ENCODE results near the gene ALKBH7. TPM values are rescaled to one million over a fixed set of nuclear protein-coding genes. Genes with fewer than 3 reads are reported as not detected.

Gene ALKBH7
- total RNA-seq, 2 experiments from 2014 or later = 75.3 to 78.7 TPM

DNA sequence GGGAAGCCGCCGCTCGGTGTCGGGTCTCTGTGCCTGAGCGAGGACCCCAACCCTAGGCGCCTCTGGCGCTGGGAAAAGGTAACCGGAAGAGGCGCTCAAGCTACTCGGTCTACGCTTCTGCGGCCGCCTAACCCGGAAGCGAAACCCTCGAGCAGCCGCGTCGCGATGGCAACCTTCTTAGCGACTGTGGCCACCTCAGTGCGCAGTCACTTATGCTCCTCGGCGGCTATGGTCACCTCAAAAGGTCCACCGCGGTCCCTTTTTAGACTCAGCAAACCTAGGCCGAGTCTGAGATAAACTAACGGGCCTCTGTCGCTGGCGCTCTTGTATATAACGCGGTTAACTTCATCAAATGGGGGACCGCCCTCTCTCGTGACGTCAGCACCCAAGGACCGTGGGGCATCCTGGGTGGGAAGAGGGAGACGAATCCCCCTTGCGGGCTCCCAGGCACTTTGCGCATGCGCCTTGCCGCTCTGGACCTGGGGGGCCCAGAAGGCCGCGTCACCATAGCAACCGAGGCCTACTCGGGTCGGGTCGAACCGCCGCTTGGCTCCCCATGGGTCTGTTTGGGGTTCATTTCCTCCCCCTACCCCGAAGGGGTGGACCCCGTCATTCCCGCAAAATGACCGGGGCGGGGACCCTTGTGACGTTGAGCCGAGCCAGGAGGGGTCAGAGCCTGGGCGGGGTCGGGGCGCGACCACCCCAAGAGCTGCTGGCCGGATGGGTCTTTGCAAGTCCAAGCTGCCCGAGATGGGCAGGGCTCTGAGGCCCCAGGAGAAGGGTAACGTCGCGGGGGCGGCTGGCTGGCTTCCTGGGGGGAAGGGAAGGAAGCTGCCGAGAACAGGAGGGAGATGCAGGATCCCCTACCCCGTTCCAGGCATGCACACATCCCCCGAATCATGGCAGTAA, 20.7 kb downstream of the ALKBH7 start, which contains the start of gene GTF2F1:
TSS of gene GTF2F1 (minus strand) at position 91 of the 909 bp plus-strand sequence. CDS start 169 bp downstream, outside the sequence.
- H3K4me3 Mint-ChIP-seq = peak within 1 kb of the TSS; percentile 97
- ATAC-seq (ENCODE audit: poor library complexity) = peak; percentile 81
- peak; percentile 88 to 97 (median 90) for DNase-seq
- peaks cover 29% of the 10 kb centered on the region for H3K4me1 Mint-ChIP-seq (ENCODE audit: low read depth)
- no peaks in the 10 kb centered on the region for H3K27me3 ChIP-seq (ENCODE audit: control insufficient read depth in 1 of 2, insufficient read depth in 2 of 2, low read length in 2 of 2)
- POLR2A ChIA-PET = interaction anchor here (0.7 to 3.4 kb wide), 5 partner anchors 19 to 498 kb away, joined by 3 to 29 read pairs (median 21); partner anchors contain the start of genes ALKBH7, CLPP and KHSRP
- intact Hi-C loops (cut with DNase I, micrococcal nuclease) = loop anchor here (1.0 to 10.0 kb wide), 9 partner anchors 20 to 195 kb away; partner anchors contain the start of genes ALKBH7 (in 1 of the 2), CLPP (in 1 of the 2), KHSRP (in 1 of the 2) and TUBB4A (in 1 of the 2)
- H3K4me1 ChIP-seq (ENCODE audit: insufficient read depth, low read length) = peaks cover 29% of the 10 kb centered on the region
- peak within 1 kb of the TSS; percentile 99 for H3K27ac Mint-ChIP-seq
- CTCF ChIA-PET = no interaction called here
- H3K36me3 ChIP-seq (ENCODE audit: insufficient read depth, low read length) = peaks cover 25% of the 10 kb centered on the region
- no peaks in the 10 kb centered on the region for H3K9me3 Mint-ChIP-seq
- H3K9me3 ChIP-seq (ENCODE audit: control insufficient read depth in 1 of 2, insufficient read depth in 1 of 2, low read length in 2 of 2) = no peaks in the 10 kb centered on the region
- peak within 1 kb of the TSS; percentile 78 for H3K4me3 ChIP-seq (ENCODE audit: low read length)
- H3K36me3 Mint-ChIP-seq (ENCODE audit: low read depth) = peaks cover 49% of the 10 kb centered on the region
- H3K27me3 Mint-ChIP-seq = no peaks in the 10 kb centered on the region
- H3K27ac ChIP-seq (ENCODE audit: low read depth in 1 of 2, low read length in 2 of 2) = peak within 1 kb of the TSS; percentile 89 to 98
- TF ChIP-seq, protein P1, sequence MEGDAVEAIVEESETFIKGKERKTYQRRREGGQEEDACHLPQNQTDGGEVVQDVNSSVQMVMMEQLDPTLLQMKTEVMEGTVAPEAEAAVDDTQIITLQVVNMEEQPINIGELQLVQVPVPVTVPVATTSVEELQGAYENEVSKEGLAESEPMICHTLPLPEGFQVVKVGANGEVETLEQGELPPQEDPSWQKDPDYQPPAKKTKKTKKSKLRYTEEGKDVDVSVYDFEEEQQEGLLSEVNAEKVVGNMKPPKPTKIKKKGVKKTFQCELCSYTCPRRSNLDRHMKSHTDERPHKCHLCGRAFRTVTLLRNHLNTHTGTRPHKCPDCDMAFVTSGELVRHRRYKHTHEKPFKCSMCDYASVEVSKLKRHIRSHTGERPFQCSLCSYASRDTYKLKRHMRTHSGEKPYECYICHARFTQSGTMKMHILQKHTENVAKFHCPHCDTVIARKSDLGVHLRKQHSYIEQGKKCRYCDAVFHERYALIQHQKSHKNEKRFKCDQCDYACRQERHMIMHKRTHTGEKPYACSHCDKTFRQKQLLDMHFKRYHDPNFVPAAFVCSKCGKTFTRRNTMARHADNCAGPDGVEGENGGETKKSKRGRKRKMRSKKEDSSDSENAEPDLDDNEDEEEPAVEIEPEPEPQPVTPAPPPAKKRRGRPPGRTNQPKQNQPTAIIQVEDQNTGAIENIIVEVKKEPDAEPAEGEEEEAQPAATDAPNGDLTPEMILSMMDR (IDR thresholded peaks at IDR 0.05) = no peak

DNA sequence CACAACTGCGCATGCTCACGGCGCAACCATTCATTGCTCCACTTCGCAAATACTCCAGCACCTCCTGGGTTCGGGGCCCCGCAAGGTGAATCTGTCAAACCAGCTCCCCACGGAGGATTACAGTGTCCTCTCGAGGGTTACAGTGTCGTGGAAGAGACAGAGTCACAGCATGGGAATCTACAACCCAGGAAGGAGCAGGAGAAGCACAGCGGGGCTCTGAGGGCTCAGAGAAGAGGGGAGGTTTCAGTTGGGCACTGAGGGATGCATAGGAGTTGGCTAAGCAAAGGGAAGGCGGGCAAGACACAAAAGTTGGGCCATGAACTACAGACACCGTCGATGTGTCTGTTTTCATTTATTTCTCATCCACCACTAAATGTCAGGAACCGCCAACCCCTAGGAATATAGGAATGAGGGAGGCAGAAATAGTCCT, 21.4 kb downstream of the ALKBH7 start:
- H3K27me3 Mint-ChIP-seq = no peaks in the 10 kb centered on the region
- H3K9me3 Mint-ChIP-seq = no peaks in the 10 kb centered on the region
- H3K4me1 Mint-ChIP-seq (ENCODE audit: low read depth) = peaks cover 29% of the 10 kb centered on the region
- peak overlapping the region; percentile 97 for H3K4me3 Mint-ChIP-seq
- ChIA-PET POLR2A (interaction anchor here (2.6 to 3.4 kb wide), 3 partner anchors 22 to 32 kb away, joined by 21 to 29 read pairs (median 27); partner anchors contain the start of genes ALKBH7, CLPP and KHSRP), CTCF (no interaction called here)
- peak overlapping the region; percentile 78 for H3K4me3 ChIP-seq (ENCODE audit: low read length)
- no peaks in the 10 kb centered on the region for H3K27me3 ChIP-seq (ENCODE audit: control insufficient read depth in 1 of 2, insufficient read depth in 2 of 2, low read length in 2 of 2)
- no peaks in the 10 kb centered on the region for H3K9me3 ChIP-seq (ENCODE audit: control insufficient read depth in 1 of 2, insufficient read depth in 1 of 2, low read length in 2 of 2)
- ATAC-seq (ENCODE audit: poor library complexity) (no peak), DNase-seq (peak in 8 of 14 experiments; percentile 61 to 89 (median 68))
- H3K27ac ChIP-seq (ENCODE audit: low read depth in 1 of 2, low read length in 2 of 2) = peak overlapping the region; percentile 89 to 98
- TF ChIP-seq, protein P1 (IDR thresholded peaks at IDR 0.05) = no peak
- peaks cover 29% of the 10 kb centered on the region for H3K4me1 ChIP-seq (ENCODE audit: insufficient read depth, low read length)
- peak overlapping the region; percentile 99 for H3K27ac Mint-ChIP-seq
- intact Hi-C loops (cut with DNase I, micrococcal nuclease) = loop anchor here (1.0 to 10.0 kb wide), 9 partner anchors 21 to 195 kb away; partner anchors contain the start of genes ALKBH7 (in 1 of the 2), CLPP (in 1 of the 2), KHSRP (in 1 of the 2) and TUBB4A (in 1 of the 2)
- peaks cover 42% of the 10 kb centered on the region for H3K36me3 Mint-ChIP-seq (ENCODE audit: low read depth)
- H3K36me3 ChIP-seq (ENCODE audit: insufficient read depth, low read length) = peaks cover 20% of the 10 kb centered on the region

DNA sequence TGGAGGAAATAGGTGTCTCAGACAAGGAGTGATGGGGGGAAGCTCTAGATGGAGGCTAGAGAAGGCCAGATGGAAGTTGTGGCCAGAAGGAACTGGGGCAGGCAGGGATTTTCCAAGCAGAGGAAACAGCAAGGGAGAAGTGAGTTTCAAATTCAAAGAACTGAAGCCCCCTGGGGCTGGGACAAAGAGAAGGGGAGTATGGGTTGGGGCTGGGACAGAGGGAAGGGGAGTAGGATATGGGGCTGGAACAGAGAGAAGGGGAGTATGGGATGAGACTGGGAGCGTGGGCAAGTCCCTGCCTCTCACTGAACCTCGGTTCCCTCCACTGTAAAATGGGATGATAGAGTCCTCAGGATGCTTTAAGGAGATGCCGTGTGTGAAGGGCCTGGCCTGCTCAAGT, 22.2 kb downstream of the ALKBH7 start:
- ATAC-seq (ENCODE audit: poor library complexity) = no peak
- Histone ChIP-seq H3K4me3 (ENCODE audit: low read length) (no peak overlapping the region), H3K4me1 (ENCODE audit: insufficient read depth, low read length) (peaks cover 29% of the 10 kb centered on the region), H3K27me3 (ENCODE audit: control insufficient read depth in 1 of 2, insufficient read depth in 2 of 2, low read length in 2 of 2) (no peaks in the 10 kb centered on the region), H3K36me3 (ENCODE audit: insufficient read depth, low read length) (peaks cover 12% of the 10 kb centered on the region), H3K27ac (ENCODE audit: low read depth in 1 of 2, low read length in 2 of 2) (no peak overlapping the region), H3K9me3 (ENCODE audit: control insufficient read depth in 1 of 2, insufficient read depth in 1 of 2, low read length in 2 of 2) (no peaks in the 10 kb centered on the region)
- Mint-ChIP-seq H3K27me3 (no peaks in the 10 kb centered on the region), H3K9me3 (no peaks in the 10 kb centered on the region), H3K4me3 (peak overlapping the region; percentile 97), H3K4me1 (ENCODE audit: low read depth) (peaks cover 29% of the 10 kb centered on the region), H3K27ac (peak overlapping the region; percentile 99), H3K36me3 (ENCODE audit: low read depth) (peaks cover 36% of the 10 kb centered on the region)
- no peak for DNase-seq
- TF ChIP-seq, protein P1 (IDR thresholded peaks at IDR 0.05) = no peak
- intact Hi-C loops (cut with DNase I, micrococcal nuclease) = loop anchor here in 1 of 2 experiments (10.0 kb wide), 1 partner anchor 110 kb away; the partner anchor contains the start of gene TUBB4A
- ChIA-PET POLR2A (no interaction called here), CTCF (no interaction called here)

Data from CD4-positive, alpha-beta T cell (primary cell).